Sigmoid colon (tissue), 7 donors: ENCODE data around the gene CEL. TPM values are rescaled to one million over a fixed set of nuclear protein-coding genes. Genes with fewer than 3 reads are reported as not detected.
"Not testable (repeated sequence)": the region's sequence is repeated elsewhere in the genome, so short reads cannot be mapped to it uniquely, and the experiment has no call there.

Source experiments
- DNase-seq: peaks from one replicate; pipeline ENCODE4 v3.0.0-alpha.2; 2019
- H3K27ac ChIP-seq, 4 donors: fragments of 200-600 bp; sonication (generic); one replicate each; pipeline ENCODE4 v1.5.1; 2016 to 2019; ENCODE audit warnings: mild to moderate bottlenecking in 1 of 4
- H3K27me3 ChIP-seq, 3 donors: fragments of 200-600 bp; sonication (generic); one replicate each; pipeline ENCODE4 v1.5.1; 2019; ENCODE audit warnings: mild to moderate bottlenecking in 1 of 3
- H3K36me3 ChIP-seq, 4 donors: fragments of 200-600 bp; sonication (generic); one replicate each; pipeline ENCODE4 v1.5.1; 2016 to 2019
- H3K4me1 ChIP-seq, 4 donors: fragments of 200-600 bp; sonication (generic); one replicate each; pipeline ENCODE4 v1.5.1; 2017 to 2019
- H3K4me3 ChIP-seq, 4 donors: fragments of 200-600 bp; sonication (generic); one replicate each; pipeline ENCODE4 v1.5.1; 2017 to 2019; ENCODE audit warnings: mild to moderate bottlenecking in 2 of 4, moderate library complexity in 1 of 4
- H3K9me3 ChIP-seq, 4 donors: fragments of 200-600 bp in 3 of 4; sonication (generic) in 3 of 4; one replicate each; pipeline versions ENCODE4 v1.5.1 to v1.6.1; 2013 to 2019
- EP300 ChIP-seq, 4 donors: sonication (generic); formaldehyde crosslinking; IDR thresholded peaks; one replicate each; pipeline ENCODE4 v1.6.1; 2017; ENCODE audit warnings: antibody characterized with exemption in 4 of 4
- POLR2A ChIP-seq, 2 donors: fragments of 450-650 bp; IDR thresholded peaks; one replicate each; pipeline ENCODE4 v1.6.1; 2016; ENCODE audit warnings: antibody characterized with exemption in 2 of 2, mild to moderate bottlenecking in 2 of 2, moderate library complexity in 2 of 2
- POLR2AphosphoS5 ChIP-seq, 4 donors: sonication (generic); formaldehyde crosslinking; IDR thresholded peaks; one replicate each; pipeline ENCODE4 v1.6.1; 2017; ENCODE audit warnings: antibody characterized with exemption in 4 of 4
- WGBS, 2 donors: extraction: QIAGEN DNeasy Blood & Tissue Kit; methylation state at CpG; one replicate each; pipeline ENCODE4 v1.1.7; 2013; 5-methylcytosine and 5-hydroxymethylcytosine counted together
- intact Hi-C: fragments of 100-400 bp; cut with DNase I; formaldehyde crosslinking; loops from one replicate; pipeline ENCODE4 v1.15.1; 2023
- polyA plus RNA-seq, 3 donors: library from polyadenylated mRNA; stranded (reverse); fragments of 200-250 nt; gene quantifications; one replicate each; pipeline ENCODE4 v1.2.3, GENCODE V29; 2013
- total RNA-seq, 4 donors: library from RNA; depleted of rRNA; stranded (reverse); fragments of >200 nt; gene quantifications; one replicate each; pipeline ENCODE4 v1.1.0, GENCODE V29; 2016
- TF ChIP-seq, protein P1 (sequence below), 4 experiments: fragments of 450-650 bp in 3 of 4; fragments of 200-600 bp in 1 of 4; IDR thresholded peaks; one replicate each; pipeline ENCODE4 v1.5.1; 2016 to 2019; ENCODE audit warnings: antibody characterized with exemption in 4 of 4, mild to moderate bottlenecking in 3 of 4, moderate library complexity in 2 of 4
- donor health status: healthy with polysubstance abuse.
- donor health status: Bipolar disorder and iron deficiency.
- donor health status: healthy.

The CEL gene
- total and polyA plus RNA-seq, 7 donors, result 0.36 to 4.8 (median 1.0) TPM; not detected in 2

DNA sequence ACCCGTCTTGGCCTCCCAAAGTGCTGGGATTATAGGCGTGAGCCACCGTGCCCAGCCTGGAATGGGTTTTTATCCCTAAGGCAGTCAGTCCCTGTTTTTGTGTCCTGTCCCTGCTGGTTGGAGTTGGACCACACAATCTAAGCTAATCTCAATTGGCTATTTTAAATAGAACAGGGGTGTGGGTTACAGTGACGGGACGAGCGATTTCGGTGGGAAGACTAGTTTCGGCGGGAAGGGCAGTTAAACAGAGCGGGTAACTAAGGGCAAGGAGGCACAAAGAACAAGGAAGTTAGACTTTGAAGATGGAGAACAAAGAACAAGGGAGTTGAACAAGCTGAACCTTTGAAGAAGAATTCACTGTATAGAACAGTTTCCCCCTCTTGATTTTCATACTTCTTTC is 29.6 kb upstream of the CEL start:
- Histone ChIP-seq H3K4me3 (peak overlapping the region in 1 of 4 donors; percentile 72), H3K9me3 (no peaks in the 10 kb centered on the region), H3K36me3 (peaks cover 0 to 6% (median 0%) of the 10 kb centered on the region in 4 donors), H3K27ac (no peak overlapping the region), H3K27me3 (no peaks in the 10 kb centered on the region), H3K4me1 (peaks cover 0 to 41% (median 33%) of the 10 kb centered on the region in 4 donors)
- 88 to 95% methylated on average over 10 of the region's 10 CpGs for WGBS, 2 donors
- TF ChIP-seq, protein P1, sequence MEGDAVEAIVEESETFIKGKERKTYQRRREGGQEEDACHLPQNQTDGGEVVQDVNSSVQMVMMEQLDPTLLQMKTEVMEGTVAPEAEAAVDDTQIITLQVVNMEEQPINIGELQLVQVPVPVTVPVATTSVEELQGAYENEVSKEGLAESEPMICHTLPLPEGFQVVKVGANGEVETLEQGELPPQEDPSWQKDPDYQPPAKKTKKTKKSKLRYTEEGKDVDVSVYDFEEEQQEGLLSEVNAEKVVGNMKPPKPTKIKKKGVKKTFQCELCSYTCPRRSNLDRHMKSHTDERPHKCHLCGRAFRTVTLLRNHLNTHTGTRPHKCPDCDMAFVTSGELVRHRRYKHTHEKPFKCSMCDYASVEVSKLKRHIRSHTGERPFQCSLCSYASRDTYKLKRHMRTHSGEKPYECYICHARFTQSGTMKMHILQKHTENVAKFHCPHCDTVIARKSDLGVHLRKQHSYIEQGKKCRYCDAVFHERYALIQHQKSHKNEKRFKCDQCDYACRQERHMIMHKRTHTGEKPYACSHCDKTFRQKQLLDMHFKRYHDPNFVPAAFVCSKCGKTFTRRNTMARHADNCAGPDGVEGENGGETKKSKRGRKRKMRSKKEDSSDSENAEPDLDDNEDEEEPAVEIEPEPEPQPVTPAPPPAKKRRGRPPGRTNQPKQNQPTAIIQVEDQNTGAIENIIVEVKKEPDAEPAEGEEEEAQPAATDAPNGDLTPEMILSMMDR (IDR thresholded peaks at IDR 0.05), result no peak
- TF ChIP-seq POLR2A (IDR thresholded peaks at IDR 0.05) (no peak), EP300 (IDR thresholded peaks at IDR 0.05) (no peak), POLR2AphosphoS5 (IDR thresholded peaks at IDR 0.05) (no peak)
- peak; percentile 18 for DNase-seq
- intact Hi-C loops, result loop anchor here (5.0 kb wide), 1 partner anchor 90 kb away; the partner anchor contains the start of gene TSC1

DNA sequence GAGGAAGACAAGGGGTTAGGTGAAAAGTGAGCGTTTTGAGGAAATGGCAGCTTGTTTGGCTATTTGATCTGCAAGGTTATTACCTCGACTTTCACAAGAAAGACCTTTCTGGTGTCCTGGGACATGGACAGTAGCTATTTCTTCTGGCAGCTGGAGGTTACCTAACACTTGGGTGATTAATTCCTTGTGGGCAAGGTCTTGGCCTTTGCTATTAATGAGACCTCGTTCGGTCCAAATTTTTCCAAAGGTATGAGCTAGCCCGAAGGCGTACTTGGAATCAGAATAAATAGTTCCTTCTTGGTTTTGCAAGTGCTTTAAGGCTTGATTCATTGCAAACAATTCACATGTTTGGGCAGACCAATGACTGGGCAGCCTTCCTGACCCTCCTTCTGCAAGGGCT is 26.1 kb upstream of the CEL start:
- 87 to 90% methylated on average over 6 of the region's 6 CpGs for WGBS, 2 donors
- no peaks in the 10 kb centered on the region for H3K27me3 ChIP-seq
- no peak overlapping the region for H3K4me3 ChIP-seq
- H3K9me3 ChIP-seq, result no peaks in the 10 kb centered on the region
- no peak overlapping the region for H3K27ac ChIP-seq
- intact Hi-C loops, result no loop called here
- peaks cover 0 to 29% (median 23%) of the 10 kb centered on the region in 4 donors for H3K4me1 ChIP-seq
- no peak for DNase-seq
- TF ChIP-seq POLR2AphosphoS5 (IDR thresholded peaks at IDR 0.05), result no peak
- TF ChIP-seq POLR2A (IDR thresholded peaks at IDR 0.05), result no peak
- no peak for TF ChIP-seq EP300 (IDR thresholded peaks at IDR 0.05)
- TF ChIP-seq, protein P1 (IDR thresholded peaks at IDR 0.05), result no peak
- H3K36me3 ChIP-seq, result peaks cover 0 to 6% (median 0%) of the 10 kb centered on the region in 4 donors

DNA sequence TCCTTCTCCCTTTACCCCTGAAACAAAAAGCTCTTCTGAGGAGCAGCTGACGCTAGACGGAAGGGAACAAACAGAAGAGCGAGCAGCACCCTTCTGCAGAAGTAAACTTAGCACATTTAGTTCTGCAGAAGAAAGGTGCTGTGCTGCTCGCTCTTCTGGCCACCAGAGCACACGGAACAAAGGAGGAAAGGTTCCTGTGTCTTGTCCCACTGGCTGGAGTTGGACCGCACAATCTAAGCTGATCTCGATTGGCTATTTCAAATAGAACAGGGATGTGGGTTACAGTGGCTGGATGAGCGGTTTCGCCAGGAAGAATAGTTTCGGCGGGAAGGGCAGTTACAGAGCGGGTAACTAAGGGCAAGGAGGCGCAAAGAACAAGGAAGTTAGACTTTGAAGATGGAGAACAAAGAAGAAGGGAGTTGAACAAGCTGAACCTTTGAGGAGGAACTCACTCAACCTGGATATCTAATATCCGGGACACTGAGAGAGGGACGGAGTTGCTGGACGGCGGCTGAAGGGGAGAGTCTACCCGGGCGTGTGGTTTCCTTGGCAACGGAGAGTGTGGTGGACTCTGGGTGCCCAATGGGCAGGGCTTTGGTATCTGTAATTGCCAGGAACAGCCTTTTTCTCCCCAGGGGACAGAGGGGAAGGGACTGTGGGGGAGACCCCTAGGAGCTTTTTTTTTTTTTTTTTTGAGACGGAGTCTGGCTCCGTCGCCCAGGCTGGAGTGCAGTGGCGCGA is 23.8 kb upstream of the CEL start:
- WGBS, 2 donors, result 93 to 94% methylated on average over 25 of the region's 25 CpGs
- no peak overlapping the region for H3K27ac ChIP-seq
- H3K36me3 ChIP-seq, result peaks cover 8 to 20% (median 12%) of the 10 kb centered on the region in 4 donors
- H3K9me3 ChIP-seq, result no peaks in the 10 kb centered on the region
- no peak overlapping the region for H3K4me3 ChIP-seq
- intact Hi-C loops, result no loop called here
- TF ChIP-seq EP300 (IDR thresholded peaks at IDR 0.05) (no peak), POLR2A (IDR thresholded peaks at IDR 0.05) (no peak), POLR2AphosphoS5 (IDR thresholded peaks at IDR 0.05) (no peak)
- TF ChIP-seq, protein P1 (IDR thresholded peaks at IDR 0.05), result no peak
- no peaks in the 10 kb centered on the region for H3K27me3 ChIP-seq
- DNase-seq, result no peak
- peaks cover 0 to 10% (median 5%) of the 10 kb centered on the region in 4 donors for H3K4me1 ChIP-seq

DNA sequence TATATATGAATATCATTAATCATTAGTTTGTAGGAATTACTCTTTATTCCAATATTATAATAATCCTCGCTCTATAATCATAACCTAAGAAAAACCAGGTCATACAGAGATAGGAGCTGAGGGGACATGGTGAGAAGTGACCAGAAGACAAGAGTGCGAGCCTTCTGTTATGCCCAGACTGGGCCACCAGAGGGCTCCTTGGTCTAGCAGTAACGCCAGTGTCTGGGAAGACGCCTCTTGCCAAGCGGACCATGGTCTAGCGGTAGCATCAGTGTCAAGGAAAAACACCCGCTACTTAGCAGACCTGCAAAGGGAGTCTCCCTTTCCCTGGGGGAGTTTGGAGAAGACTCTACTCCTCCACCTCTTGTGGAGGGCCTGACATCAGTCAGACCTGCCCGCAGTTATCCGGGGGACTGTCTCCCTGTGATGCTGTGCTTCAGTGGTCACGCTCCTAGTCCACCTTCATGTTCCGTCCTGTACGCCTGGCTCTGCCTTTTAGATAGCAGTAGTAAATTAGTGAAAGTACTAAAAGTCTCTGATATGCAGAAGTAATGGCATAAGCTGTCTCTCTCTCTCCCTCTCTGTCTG is 20.8 kb upstream of the CEL start:
- H3K27me3 ChIP-seq, H3K27ac ChIP-seq, H3K4me1 ChIP-seq, H3K4me3 ChIP-seq, intact Hi-C loops, H3K9me3 ChIP-seq: not testable (repeated sequence)
- TF ChIP-seq, protein P1 (IDR thresholded peaks at IDR 0.05), result peak in 3 of 4 experiments; percentile 20 to 48 (median 36)
- WGBS, 2 donors, result 91 to 92% methylated on average over 12 of the region's 12 CpGs
- H3K36me3 ChIP-seq, result peaks cover 11 to 44% (median 38%) of the 10 kb centered on the region in 4 donors
- DNase-seq, result peak; percentile 65
